GM19035 (cell line): ENCODE measurements around the gene CLTCL1.

Experiments used
- ATAC-seq: cut with Tn5 transposase; IDR thresholded peaks from one replicate; pipeline ENCODE4 v1.9.1; 2021; ENCODE audit not compliant: unreplicated experiment

The CLTCL1 gene

GRCh38 chr22:19253143-19253542 is 38.4 kb downstream of the CLTCL1 start:
- no peak for ATAC-seq

DNA sequence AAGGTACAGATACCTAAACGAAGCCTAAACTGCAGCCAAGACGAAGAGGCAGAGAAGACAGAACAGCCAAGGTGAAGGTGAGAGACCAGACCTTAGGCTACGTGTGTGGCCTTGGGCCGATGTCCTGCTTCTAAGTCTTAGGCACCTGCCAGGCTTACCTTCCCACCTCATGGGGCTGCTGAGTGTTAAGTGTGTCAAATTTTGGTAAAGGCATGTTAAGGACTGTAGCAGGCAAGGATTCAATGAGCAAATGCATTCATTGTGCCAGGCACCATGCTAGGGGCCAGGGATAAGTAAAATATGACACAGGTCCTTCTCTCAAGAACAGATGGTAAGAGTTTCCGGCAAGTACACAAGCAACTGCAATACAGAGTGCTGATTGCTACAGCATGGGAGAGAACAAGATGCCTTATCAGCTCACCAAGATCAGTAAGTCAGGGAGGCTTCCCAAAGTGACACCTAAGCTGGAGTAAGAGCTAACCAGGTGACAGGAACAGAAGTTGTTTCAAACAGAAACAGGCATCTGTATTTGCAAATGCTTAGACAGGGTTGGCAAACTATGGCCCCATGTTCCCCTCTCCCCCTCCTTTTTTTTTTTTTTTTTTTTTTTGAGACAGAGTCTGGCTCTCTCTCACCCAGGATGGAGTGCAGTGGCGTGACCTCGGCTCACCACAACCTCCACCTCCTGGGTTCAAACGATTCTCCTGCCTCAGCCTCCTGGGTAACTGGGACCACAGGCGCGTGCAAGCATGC is 46.7 kb downstream of the CLTCL1 start:
- ATAC-seq, result no peak

GRCh38 chr22:19242699-19243098 is 48.8 kb downstream of the CLTCL1 start:
- ATAC-seq, result no peak

GRCh38 chr22:19241593-19241906 is 50.0 kb downstream of the CLTCL1 start:
- no peak for ATAC-seq

DNA sequence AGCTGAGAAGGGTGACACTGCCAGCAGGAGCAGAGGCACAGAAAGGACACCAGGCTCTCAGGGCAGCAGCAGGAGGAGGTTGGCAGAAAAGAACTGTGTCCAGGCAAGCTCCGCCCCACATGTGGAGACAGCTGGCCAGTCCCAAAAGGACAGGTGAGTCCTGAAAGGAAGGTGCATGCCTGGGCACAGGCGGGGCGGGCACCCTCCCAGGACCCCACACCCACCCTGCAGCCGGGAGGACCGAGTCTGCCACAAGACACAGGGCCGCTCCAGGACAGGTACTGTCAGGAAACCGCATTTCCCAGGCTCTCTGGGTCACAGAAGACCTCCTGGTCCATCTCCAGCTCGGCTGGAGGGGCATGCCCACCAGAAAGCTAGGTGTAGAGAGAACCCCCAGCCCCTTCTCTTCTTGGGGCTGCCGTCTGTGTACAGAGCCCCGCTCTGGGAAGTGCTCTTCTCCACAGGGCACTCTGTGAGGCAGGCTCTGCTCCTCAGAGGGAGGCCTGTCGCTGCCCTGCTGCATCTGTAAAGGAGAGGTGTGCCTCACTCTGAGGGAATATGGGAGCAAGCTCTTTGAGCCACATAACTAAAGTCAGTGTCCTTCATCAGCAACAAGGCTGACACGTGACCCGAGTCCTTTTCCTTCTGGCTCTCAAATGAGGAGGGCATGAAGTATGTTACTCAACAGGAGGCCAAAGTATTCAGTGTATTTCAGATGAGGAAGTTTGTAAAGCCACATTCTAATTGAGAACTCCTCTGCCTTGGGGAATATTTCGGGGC is 50.5 kb downstream of the CLTCL1 start:
- ATAC-seq, result no peak

- ATAC-seq, result no peak
Observed at GRCh38 chr22:19239464-19239863, 52.1 kb downstream of the CLTCL1 start.

DNA sequence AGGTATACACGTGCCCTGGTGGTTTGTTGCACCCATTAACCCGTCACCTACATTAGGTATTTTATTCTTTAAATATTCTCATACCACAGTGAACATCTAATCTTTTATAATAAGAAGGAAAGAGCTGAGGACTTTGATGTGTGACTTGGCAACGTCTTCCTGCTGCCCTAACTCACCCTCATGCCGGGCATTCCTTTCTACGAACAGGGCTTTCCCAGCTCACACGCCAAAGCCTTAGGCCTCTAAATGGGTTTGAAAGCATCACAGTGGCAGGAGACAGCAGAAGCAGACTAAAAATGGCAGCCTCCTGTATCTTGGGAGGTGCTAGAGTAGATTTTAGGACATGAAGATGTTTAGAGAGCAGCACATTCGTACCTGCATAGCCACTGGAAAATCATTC is 52.6 kb downstream of the CLTCL1 start:
- ATAC-seq, result no peak

DNA sequence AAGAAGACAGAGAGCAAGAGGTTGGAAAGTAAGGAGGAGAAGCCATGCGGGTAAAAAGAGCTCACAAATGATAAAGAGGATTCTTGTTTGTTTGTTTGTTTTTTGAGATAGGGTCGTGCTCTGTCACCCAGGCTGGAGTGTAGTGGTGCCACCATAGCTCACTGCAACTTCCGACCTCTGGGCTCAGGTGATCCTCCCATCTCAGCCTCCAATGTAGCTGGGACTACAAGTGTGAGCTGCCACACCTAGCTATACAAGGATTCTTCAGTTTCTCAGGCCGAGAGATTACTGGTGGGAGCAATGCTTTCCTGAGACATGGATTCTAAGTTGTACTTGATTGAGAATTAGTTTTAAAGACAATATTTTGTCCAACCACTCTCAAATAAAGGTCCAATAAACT is 55.6 kb downstream of the CLTCL1 start:
- no peak for ATAC-seq

DNA sequence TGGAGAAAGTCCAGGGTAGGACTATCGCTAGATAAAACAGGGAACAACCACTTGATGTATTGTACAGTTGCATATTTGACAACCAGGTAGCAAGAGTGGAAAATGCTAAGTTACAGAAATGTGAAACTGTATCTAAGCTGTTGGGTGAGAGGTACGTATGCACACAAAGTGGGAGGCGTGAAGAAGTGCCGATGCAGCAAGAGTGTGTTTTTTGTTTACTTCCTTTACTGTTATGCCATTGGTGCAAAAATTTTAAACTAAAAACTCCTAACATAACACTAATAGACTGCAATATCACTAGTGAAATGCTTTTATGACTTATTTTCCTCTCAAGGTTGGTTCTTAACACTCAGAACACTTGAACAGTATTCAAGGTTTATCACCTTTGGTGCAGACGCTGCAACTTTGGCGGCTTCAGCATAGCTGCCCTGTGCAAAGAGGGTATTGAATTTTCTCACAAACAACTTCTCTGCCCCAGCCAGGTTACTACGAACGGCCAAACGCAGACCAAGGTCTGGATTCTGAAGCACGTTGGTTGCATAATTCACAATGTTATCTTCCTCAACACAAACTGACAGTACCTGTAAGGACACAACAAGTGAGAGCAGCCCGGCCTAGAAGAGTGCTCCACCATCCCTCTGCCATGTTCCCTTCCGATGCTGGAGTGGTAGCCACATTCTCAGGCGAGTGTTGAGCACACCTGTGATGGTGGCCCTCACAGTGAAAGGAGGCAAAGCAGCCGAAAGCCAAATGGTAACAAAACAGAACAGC is 57.2 kb downstream of the CLTCL1 start:
- ATAC-seq, result no peak

DNA sequence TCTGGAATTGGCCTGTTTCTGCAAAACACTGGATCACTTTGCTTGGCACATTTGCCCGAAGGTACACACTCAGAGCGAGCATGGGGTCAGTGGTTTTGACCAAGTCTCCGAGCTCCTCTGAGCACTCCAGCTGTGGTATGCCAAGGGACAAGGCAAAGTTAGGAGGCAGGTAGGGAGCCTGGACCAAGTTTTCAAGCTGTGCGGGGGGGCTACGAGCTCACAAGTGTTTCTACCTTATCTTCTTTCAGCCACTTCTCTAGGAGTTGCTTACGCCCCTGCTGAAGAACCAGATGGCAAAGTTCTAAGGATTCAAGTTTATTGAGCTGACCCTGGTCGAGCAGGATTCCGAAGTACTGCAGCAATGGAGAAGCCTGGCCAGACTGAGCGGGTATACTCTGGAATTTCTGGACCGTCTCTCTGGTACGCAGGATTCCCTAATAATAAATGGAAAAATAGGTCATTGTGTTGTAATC is 58.3 kb downstream of the CLTCL1 start:
- no peak for ATAC-seq

DNA sequence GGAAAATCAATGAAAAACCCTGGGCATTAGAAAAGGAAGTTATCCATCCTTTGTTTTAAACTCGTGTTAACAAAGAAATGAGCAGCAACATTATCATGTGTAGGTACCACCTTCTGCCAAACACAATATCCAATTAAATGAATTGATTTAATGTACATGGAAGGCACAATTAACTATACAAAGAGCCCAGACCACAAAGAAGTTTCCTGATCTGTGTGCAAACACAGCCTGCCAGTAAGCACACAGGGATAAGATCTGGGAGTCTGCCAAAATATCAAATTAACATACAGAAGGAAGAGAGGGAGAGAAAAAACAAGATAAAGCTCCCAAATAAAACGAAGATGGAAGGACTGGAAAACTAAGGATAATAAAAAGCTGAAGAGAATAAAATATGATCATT is 58.9 kb downstream of the CLTCL1 start:
- no peak for ATAC-seq

DNA sequence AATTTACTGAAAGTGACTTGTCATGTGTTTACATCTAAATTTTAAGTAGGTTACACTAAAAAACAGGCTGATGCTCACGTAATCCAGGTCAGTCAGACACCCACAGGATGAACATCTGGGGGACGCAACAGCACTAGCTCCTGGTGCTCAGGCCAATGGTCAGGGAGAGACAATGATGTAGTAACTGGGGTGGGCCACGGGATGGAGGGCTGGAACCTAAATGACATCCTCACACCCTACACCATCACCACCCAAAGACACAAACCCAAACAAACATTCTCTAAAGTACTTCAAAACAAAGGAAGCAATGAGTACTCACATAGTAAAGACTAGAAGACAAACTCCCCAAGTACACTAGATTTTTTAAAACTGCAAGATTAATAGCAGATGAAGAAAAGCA is 59.5 kb downstream of the CLTCL1 start:
- no peak for ATAC-seq

DNA sequence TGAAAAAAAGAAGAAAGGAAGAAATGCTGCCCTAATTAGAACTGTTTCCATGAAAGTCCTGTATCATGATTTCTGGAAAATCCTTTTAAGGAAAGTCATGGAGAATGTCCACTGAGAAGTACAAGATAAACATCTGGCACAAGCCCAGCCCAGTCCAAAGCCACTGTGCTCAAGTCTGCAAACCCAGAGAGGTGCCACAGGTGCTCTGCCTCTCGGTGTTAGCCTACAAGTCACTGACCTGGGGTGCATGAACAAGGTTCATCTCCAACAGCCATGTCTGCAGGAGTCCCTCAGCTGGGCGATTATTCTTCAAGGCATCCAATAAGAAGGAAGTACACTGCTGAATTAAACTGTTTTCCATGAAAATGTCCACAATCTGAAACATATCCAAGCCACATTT is 61.9 kb downstream of the CLTCL1 start:
- no peak for ATAC-seq

GRCh38 chr22:19228179-19228578 is 63.3 kb downstream of the CLTCL1 start:
- no peak for ATAC-seq

DNA sequence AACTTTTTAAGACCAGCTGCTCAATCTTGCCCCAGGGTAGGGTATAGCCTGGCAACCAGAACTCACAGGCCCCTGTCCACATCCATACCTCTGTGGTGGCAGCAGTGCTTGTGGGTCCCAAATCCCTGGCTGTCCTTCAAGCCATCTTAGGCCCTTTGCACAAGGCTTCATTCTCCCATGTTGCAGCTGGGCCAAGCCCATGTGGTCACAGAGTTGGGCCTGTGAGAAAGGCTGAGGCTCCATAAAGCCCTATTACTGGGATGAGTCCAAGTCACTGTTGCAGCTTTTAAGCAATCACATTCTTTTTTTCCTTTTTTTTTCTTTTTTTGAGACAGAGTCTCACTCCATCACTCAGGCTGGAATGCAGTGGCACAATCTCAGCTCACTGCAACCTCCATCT is 65.1 kb downstream of the CLTCL1 start:
- ATAC-seq, result no peak

DNA sequence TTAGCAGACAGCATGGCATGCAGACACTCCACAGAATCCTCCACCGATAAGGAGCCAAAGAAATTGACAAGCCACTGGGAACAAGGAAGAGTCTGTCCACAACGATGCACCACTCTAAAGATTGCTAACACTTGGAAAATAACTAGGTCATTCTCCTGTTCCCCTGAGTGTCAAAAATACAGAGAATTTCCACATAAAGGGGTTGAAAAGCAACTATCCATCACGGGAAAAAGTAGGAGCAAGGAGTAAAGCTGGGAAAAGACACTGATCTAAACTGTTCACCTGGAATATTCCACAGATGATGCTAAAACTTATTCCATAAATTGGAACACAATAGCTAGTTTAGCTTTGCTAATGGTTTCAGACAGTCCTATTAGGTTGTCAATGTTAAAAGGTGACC is 66.0 kb downstream of the CLTCL1 start:
- no peak for ATAC-seq

DNA sequence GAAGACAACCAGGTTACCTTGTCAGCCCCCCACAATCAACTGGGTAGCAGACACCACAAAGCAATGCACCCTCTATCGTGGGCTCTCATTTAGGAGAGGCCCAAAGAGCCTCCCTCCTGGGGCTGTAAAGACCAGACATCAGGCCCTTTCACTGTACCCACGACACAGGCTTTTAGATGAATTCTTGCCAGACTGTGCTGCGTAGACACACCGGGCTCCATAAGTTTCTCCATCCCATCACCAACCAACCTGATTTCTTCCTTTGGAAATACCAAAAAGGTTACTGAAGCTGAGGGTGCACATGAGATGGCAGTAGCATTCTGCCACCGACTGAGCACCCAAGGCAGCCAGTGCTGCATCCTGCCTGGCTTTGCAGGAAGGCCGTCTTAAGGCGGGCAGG is 66.5 kb downstream of the CLTCL1 start:
- ATAC-seq, result no peak

GRCh38 chr22:19224557-19224956 is 67.0 kb downstream of the CLTCL1 start:
- no peak for ATAC-seq

DNA sequence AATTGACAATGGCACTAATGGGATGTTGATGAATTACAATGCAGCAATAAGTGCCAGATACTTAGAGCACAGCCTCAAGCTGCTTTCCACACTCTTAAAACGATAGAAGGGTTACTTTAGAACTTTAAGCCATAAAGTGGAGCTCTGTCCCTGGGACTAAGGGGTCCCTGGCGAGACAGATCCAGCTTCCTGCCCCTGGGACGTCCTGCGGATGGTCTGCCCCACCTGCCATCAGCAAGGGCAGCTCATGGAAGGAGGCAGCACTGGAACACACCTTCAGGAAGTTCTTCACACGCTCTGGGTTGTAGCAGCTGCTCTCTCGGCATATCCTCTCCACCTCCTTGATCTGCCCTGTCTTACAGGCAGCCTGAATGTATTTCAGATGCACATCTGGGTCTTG is 67.9 kb downstream of the CLTCL1 start:
- no peak for ATAC-seq

GRCh38 chr22:19223110-19223509 is 68.4 kb downstream of the CLTCL1 start:
- ATAC-seq, result no peak

DNA sequence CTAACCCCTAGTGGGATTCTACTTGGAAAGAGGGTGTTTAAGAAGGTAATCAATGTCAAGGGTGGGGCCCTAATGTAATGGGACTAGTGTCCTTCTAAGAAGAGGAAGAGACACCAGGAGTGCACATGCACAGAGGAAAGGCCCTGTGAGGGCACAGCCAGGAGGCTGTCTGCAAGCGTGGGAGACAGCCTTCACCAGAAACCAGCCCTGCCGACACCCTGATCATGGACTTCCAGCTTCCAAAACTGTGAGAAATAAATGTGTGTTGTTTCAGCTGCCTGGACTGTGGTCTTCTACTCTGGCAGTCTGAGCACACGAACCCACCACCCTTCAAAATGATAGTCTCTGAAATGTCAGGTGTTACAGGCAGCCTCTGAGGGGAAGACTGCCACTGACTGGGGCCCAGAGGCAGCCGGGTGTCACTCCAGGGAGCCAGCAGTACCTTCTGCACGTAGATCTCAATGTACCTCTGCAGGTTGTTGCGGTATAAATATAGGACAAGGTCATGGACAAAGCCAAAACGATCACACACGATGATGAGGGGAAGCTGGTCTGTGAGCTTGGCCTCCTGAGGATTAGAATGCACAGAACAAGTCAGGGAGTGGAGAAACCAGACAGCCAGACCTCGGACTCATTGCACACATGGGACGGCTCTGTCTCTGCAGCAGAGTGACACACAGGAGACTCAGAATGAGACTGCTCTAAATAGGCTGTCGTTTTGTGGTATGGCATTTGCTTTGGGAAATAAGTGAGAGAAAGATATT is 69.1 kb downstream of the CLTCL1 start:
- no peak for ATAC-seq
